NCI-H187 treated with DMSO at 0.1 percent for 48 hours (cell line): ENCODE results near the gene BMP8B.
A peak's percentile ranks its signal among the peaks of the same experiment; 100 is the strongest.

Experiments
- DNase-seq: peaks from one replicate; lab custom pipeline; 2025; lab: John Stamatoyannopoulos, UW

The BMP8B gene

DNA sequence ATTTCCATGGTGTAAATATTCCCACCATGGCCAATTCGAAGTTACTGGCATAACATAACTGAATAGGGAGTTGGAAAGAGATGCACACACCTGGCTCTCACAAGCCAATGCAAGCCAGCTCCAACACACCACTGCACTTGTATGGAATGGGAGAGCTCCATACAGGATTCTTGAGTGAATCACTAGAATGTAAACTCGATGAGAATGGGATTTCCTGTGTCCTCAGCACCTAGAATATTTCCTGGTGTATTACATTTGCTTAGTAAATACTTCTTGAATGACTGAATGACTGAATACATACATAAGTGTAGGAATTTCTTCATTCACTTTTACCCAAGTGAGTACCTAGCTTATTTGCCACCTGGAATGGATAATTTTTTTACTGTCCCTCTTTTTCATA is 66.2 kb downstream of the BMP8B start:
- no peak for DNase-seq

DNA sequence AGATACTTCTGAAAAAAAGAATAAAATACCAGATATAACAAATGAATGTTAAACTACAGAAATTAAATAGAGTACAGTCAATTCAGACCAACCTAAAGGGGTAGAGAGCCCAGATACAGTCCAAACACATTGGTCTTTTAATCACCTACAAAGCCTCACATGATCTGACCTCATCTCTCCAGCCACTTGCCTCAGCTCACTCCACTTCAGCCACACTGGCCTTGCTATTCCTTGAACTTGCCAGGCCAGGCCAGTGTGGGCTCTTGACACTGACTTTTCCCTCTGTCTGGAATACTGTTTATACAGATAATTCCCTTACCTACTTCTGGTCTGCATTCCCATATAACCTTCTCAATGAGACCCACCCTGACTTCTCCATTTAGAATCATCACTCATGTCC is 67.0 kb downstream of the BMP8B start:
- no peak for DNase-seq

DNA sequence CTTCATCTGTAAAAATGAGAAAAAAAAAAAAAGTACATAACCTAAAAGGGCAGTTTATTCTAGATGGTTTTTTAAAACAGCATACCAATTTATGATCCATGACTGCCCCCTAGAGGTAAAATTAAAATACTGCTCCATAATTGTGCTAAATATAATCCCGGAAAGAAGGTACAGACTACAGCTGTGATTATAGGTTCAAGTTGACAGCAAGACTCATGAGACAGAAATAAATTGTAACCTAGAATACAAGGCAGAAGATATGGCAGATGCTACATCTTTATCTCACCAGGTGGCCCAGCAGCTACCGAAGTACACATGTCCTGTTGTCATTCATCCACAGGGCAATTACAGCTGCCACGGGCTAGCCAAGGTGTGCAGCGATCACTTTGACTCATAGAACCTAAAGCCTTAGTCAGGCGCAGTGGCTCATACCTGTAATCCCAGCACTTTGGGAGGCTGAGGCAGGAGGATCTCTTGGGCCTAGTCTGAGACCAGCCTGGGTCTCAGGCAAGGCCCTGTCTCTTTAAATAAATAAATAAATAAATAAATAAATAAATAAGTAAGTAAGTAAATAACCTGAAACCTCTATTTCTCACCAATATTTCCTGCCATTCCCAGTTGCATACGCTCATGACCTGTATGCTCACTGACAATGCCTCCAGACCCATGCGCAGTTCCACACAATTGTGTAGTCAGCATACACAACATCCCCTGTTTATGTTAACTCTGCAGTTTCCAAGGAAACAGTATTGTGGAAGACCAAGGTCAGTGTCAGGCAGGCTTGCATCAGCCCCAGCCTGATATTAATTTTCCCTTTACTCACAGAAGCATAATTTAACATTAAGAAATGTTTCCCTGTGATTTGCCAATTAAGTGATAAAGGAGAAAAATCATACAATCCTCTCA is 68.3 kb downstream of the BMP8B start:
- DNase-seq, result peak; percentile 24

DNA sequence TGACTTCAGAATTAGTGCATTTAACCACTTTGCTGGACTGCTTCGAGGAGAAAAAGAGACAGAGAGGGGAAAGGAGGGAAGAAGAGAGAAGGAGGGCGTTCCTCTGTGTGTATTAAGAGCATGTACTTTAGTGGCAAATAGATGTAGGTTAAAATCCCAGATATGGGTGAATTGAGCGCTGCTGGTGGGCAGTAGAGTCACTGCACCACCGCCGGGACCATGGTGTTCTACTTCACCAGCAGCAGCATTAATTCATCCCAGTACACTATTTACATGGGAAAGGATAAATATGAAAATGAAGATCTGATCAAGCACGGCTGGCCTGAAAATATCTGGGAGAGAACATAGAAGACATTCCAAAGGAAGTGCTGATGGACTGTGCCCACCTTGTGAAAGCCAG is 70.9 kb downstream of the BMP8B start:
- DNase-seq, result no peak

DNA sequence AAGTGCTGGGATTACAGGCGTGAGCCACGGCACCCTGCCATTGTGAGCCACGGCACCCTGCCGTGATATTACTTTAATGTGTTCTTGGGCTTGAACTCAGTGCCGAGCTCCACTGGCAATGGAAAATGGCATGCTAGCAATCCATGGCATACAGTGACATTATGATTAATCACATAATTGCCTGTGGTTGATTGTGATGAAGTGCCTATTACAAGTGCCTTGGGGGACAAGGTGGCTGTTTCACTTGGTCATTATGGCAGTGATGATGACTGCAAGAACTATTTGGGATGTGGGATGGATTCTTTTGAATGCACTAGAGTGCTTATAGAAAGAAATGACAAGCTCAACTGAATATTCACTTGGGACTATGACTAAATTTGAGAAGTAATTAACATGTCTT is 75.1 kb downstream of the BMP8B start:
- no peak for DNase-seq

DNA sequence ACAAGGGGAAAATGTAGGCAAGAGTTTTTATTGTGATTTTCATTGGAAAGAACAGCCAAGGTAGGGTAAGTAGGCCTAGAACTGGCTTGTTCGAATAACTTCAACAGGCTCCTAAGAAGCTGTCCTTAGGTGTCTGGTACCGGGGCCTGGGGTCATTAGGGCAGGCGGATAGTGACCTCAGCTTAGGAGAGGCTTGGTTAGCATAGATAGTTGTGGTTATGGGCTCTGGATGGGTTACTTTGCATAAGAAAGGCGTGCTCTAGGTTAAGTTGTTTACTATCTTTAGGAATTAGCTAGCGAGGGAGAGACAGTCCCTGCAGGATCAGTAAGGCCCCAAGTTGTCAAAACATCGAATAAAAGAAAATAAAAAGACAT is 76.7 kb downstream of the BMP8B start:
- no peak for DNase-seq

DNA sequence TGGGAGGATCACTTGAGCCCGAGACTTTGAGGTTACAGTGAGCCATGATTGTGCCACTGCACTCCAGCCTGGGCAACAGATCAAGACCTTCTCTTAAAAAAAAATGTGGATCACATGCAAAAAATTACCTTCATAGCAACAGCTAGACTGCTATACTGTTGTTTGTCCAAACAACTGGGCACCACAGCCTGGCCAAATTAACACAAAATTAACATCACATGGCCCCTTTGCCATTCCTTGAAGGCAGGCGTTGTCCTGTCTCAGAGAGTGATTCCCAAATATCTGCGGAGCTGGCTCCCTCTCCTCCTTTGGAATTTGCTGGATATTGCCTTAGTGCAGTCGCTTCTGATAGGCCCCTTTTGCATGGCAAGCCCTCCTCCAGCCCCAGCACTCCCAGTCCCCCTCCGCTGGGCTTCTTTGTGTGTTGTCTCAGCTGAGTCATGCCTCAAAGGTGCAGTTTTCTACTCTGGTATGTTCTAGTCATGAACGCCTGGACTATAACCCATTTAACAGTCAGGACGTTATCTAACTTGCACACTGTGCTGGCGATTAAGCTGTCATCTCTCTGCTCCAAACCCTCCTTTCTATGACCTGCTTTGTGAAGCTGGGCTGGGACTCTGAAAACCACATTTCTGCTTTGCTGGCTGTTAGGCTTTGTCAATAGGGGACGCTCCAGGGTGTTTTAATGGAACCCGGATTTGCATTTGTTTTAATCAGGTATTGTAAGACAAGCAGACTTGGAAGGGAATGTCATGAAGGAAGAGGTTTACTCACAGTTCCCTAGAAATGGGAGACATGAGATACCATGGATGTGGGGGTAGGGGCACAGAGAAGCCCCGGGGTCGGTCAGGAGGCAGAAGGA is 77.3 kb downstream of the BMP8B start:
- no peak for DNase-seq

DNA sequence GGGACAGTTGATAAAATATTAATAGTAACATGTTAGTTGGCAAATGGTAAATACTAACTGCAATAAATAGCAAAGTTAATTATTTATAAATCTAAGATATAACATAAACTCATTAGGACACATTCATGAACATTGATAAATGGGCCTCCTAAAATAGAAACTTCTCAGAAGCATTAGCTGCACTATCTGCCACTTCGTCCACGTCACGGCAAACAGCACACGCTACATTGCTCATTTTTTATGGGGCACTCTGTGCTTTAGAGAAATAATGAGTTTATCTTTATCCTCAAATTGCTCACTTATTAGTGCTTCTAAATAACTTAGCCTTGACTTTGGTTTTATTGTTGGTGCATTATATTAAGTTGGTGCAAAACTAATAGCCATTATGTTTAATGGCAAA is 81.2 kb downstream of the BMP8B start:
- DNase-seq, result no peak
